PFSK-1 (cell line): Measurements from ENCODE around the gene CAV3.

ENCODE experiments used
- FOXP2 ChIP-seq: optimal IDR thresholded peaks from 2 replicates; pipeline ENCODE3; 2011; ENCODE audit warnings: borderline replicate concordance, control low read depth, inconsistent platforms; ENCODE audit not compliant: insufficient read depth; ENCODE audit errors: extremely low read length, extremely low read depth
- POLR2AphosphoS5 ChIP-seq: IDR thresholded peaks from 2 replicates; pipeline ENCODE4 v1.6.1; 2012; ENCODE audit warnings: low read depth, mild to moderate bottlenecking, control low read depth, low read length, moderate library complexity
- REST ChIP-seq, 2 experiments: IDR thresholded peaks; 2 replicates each; pipeline versions ENCODE4 v1.6.1 to v1.8.0; 2011 to 2012; ENCODE audit warnings: low read depth in 2 of 2, low read length in 2 of 2, control low read depth in 1 of 2, inconsistent platforms in 1 of 2, mild to moderate bottlenecking in 1 of 2, moderate library complexity in 1 of 2; ENCODE audit not compliant: insufficient read depth in 1 of 2
- SIN3A ChIP-seq: IDR thresholded peaks from 2 replicates; pipeline ENCODE4 v1.6.1; 2012; ENCODE audit warnings: mild to moderate bottlenecking, low read length, moderate library complexity, borderline replicate concordance; ENCODE audit not compliant: insufficient read depth
- TAF1 ChIP-seq: IDR thresholded peaks from 2 replicates; pipeline ENCODE4 v1.6.1; 2012; ENCODE audit warnings: low read length, control low read depth, borderline replicate concordance; ENCODE audit not compliant: insufficient read depth

GRCh38 chr3:8712045-8712907 is 21.3 kb upstream of the CAV3 start:
- no peak for TF ChIP-seq POLR2AphosphoS5
- no peak for TF ChIP-seq FOXP2
- no peak for TF ChIP-seq REST (IDR thresholded peaks at IDR 0.05; ENCODE audit: insufficient read depth in 1 of 2, low read depth in 2 of 2, low read length in 2 of 2)
- TF ChIP-seq TAF1 = no peak
- no peak for TF ChIP-seq SIN3A
